OCI-LY1 (cell line): Measurements from ENCODE around the gene FLRT1.

ENCODE experiments used
- H2AFZ ChIP-seq: fragments of 200-600 bp; sonication (generic), shearing (Covaris generic); 2 replicates; pipeline ENCODE4 v1.6.0; 2014; ENCODE audit warnings: antibody characterized with exemption, mild to moderate bottlenecking, low read length
- H3F3A ChIP-seq: fragments of 200-600 bp; sonication (generic), shearing (Covaris generic); 2 replicates; pipeline ENCODE4 v1.6.0; 2014; ENCODE audit warnings: mild to moderate bottlenecking, antibody characterized with exemption, low read length, moderate library complexity; ENCODE audit not compliant: insufficient read depth
- H3K27ac ChIP-seq: fragments of 200-600 bp; sonication (generic); 2 replicates; pipeline ENCODE4 v1.5.1; 2014; ENCODE audit warnings: low read length, mixed run types, mild to moderate bottlenecking, low read depth; ENCODE audit not compliant: poor library complexity, severe bottlenecking
- H3K27me3 ChIP-seq: fragments of 200-600 bp; sonication (generic); 2 replicates; pipeline ENCODE4 v1.6.0; 2014; ENCODE audit warnings: antibody characterized with exemption, mild to moderate bottlenecking, low read length, moderate library complexity; ENCODE audit not compliant: insufficient read depth
- H3K36me3 ChIP-seq: fragments of 200-600 bp; sonication (generic); 2 replicates; pipeline ENCODE4 v1.6.1; 2014; ENCODE audit warnings: mild to moderate bottlenecking, antibody characterized with exemption, low read length, moderate library complexity, mixed read lengths; ENCODE audit not compliant: insufficient read depth
- H3K4me1 ChIP-seq: fragments of 200-600 bp; sonication (generic); 2 replicates; pipeline ENCODE4 v1.5.1; 2014; ENCODE audit warnings: mild to moderate bottlenecking, low read length, moderate library complexity; ENCODE audit not compliant: insufficient read depth, severe bottlenecking
- H3K4me2 ChIP-seq: fragments of 200-600 bp; sonication (generic), shearing (Covaris generic); 2 replicates; pipeline ENCODE4 v1.6.1; 2014; ENCODE audit warnings: low read length
- H3K4me3 ChIP-seq: fragments of 200-600 bp; sonication (generic); 2 replicates; pipeline ENCODE4 v1.5.1; 2014; ENCODE audit warnings: low read length, low read depth, mild to moderate bottlenecking, mixed read lengths; ENCODE audit not compliant: poor library complexity, severe bottlenecking
- H3K79me2 ChIP-seq: fragments of 200-600 bp; shearing (Covaris generic); 2 replicates; pipeline ENCODE4 v1.6.1; 2016; ENCODE audit warnings: mixed run types, low read length, mixed read lengths; ENCODE audit not compliant: insufficient read depth
- H3K9ac ChIP-seq: fragments of 200-600 bp; sonication (generic), shearing (Covaris generic); 2 replicates; pipeline ENCODE4 v1.6.1; 2014; ENCODE audit warnings: mild to moderate bottlenecking, low read length, mixed read lengths
- H3K9me2 ChIP-seq: fragments of 200-600 bp; sonication (generic), shearing (Covaris generic); 2 replicates; pipeline ENCODE4 v1.6.1; 2014; ENCODE audit warnings: low read depth, mild to moderate bottlenecking, low read length, mixed read lengths
- H3K9me3 ChIP-seq: fragments of 200-600 bp; shearing (Covaris generic); 2 replicates; pipeline ENCODE4 v1.6.1; 2014; ENCODE audit warnings: low read length, mixed read lengths
- H4K20me1 ChIP-seq: fragments of 200-600 bp; sonication (generic), shearing (Covaris generic); 2 replicates; pipeline ENCODE4 v1.6.0; 2016; ENCODE audit warnings: mild to moderate bottlenecking, low read length; ENCODE audit not compliant: insufficient read depth
- CTCF ChIP-seq: fragments of 200-600 bp; sonication (generic), shearing (Covaris generic); IDR thresholded peaks from 2 replicates; pipeline ENCODE4 v1.5.1; 2017; ENCODE audit warnings: mild to moderate bottlenecking, antibody characterized with exemption, low read length, moderate library complexity, mixed read lengths
- EZH2 ChIP-seq: fragments of 200-600 bp; sonication (generic), shearing (Covaris generic); IDR thresholded peaks from 2 replicates; pipeline ENCODE4 v1.8.0; 2017; ENCODE audit warnings: borderline replicate concordance, mixed run types, mild to moderate bottlenecking, antibody characterized with exemption, low read length, moderate library complexity, mixed read lengths

Gene FLRT1

DNA sequence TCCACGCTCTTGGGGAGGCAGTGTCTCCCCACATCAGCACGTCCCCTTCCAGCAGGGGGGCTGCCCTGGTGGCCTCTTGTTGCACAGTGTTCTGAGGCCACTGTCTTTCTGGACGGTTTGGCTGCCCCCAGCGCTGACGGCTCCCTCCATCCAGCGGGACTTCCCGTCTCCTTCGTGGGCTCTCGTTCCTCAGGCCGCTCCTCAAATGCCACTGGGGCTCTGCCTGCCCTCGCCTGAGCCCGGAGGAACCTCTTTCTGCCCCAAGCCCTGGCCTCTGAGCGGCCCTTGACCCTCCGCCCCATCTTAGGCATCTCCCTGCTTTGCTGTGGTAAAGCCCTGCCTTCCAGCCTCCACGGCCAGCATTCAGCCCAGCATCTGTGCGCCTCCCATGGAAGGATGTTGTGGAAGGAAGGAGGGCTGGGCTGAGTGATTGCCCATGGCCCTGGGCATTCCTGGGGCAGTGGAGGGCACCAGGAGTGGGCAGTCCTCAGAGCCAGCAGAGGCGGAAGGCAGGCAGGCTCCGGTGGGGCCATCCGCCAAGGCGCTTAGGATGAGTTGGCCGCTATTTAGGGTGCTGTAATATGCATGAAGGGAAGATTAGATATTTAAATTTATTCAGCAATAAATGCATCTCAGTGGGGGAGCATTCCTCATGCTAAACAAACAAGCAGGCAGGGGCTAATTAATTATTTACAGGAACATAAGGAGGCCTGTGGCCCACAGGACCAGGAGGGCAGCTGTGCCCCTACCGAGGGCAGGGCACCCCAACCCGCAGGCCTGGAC, 31.7 kb upstream of the FLRT1 start:
- peaks cover 9% of the 10 kb centered on the region; the same call in 1 of the 2 replicates for H3K27me3 ChIP-seq

DNA sequence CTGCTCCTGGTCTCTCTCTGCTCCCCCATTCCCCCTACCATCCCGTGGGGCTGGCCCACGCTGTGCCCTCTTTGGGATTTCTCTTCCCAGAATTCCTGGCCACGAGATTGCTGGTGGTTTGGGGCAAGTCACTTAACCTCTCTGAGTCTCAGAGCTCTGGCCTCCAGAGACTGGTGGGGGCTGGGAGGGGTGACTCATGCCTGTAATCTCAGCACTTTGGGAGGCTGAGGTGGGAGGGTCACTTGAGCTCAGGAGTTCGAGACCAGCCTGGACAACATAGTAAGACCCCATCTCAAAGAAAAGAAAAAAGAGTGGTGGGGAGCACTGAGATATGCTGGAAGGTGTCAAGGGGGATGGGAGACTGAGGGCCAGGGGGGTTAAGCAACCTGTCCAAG, 31.1 kb upstream of the FLRT1 start:
- H3K79me2 ChIP-seq, result no peaks in the 10 kb centered on the region
- no peak overlapping the region for H3K27ac ChIP-seq
- H3F3A ChIP-seq, result no peaks in the 10 kb centered on the region
- H3K4me3 ChIP-seq, result no peak overlapping the region
- H3K9me2 ChIP-seq, result no peaks in the 10 kb centered on the region
- no peak overlapping the region for H3K4me2 ChIP-seq
- peaks cover 11% of the 10 kb centered on the region for H3K4me1 ChIP-seq
- H4K20me1 ChIP-seq, result no peaks in the 10 kb centered on the region
- no peak overlapping the region for H2AFZ ChIP-seq
- H3K27me3 ChIP-seq, result peaks cover 9% of the 10 kb centered on the region; the same call in 1 of the 2 replicates
- no peak overlapping the region for H3K9ac ChIP-seq
- H3K36me3 ChIP-seq, result no peaks in the 10 kb centered on the region
- TF ChIP-seq EZH2, result no peak
- TF ChIP-seq CTCF, result no peak
- H3K9me3 ChIP-seq, result no peaks in the 10 kb centered on the region

More for the DNA sequence above, 31.7 kb upstream of the FLRT1 start:
- no peaks in the 10 kb centered on the region for H3F3A ChIP-seq
- peaks cover 17% of the 10 kb centered on the region for H3K4me1 ChIP-seq
- no peak overlapping the region for H2AFZ ChIP-seq
- no peak overlapping the region for H3K4me2 ChIP-seq
- H3K9me2 ChIP-seq, result no peaks in the 10 kb centered on the region
- no peak overlapping the region for H3K9ac ChIP-seq
- H3K9me3 ChIP-seq, result no peaks in the 10 kb centered on the region
- no peak for TF ChIP-seq EZH2
- H3K36me3 ChIP-seq, result no peaks in the 10 kb centered on the region
- no peak overlapping the region for H3K4me3 ChIP-seq
- H3K79me2 ChIP-seq, result no peaks in the 10 kb centered on the region
- H3K27ac ChIP-seq, result no peak overlapping the region
- no peaks in the 10 kb centered on the region for H4K20me1 ChIP-seq

DNA sequence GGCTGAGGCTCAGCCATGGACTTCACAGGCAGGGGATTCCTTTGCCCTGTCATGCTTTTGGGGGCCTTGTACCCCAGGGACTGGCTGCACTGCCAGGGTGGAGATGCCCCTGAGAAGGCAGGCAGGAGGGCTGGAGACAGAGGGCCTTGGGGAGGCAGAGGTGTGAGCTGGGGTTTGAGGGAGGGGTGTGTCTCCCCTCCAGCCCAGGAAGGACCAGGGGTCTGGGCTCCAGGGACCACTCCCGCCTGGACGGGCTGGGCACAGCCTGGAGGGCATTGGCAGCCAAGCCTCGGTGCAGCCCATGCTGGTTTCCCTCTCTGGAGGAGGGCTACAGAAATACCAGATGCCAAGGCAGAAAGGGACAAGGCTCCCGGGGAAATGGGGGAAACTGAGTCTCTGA, 30.0 kb upstream of the FLRT1 start:
- Histone ChIP-seq H4K20me1 (no peaks in the 10 kb centered on the region), H3F3A (no peaks in the 10 kb centered on the region), H3K9me2 (no peaks in the 10 kb centered on the region), H3K9ac (no peak overlapping the region), H2AFZ (no peak overlapping the region), H3K27ac (no peak overlapping the region), H3K4me1 (peaks cover under 1% of the 10 kb centered on the region), H3K4me3 (no peak overlapping the region), H3K9me3 (0 out of 2 replicates have a peak, but pooled peaks cover 3% of the 10 kb centered on the region), H3K27me3 (peaks cover 9% of the 10 kb centered on the region; the same call in 1 of the 2 replicates), H3K79me2 (no peaks in the 10 kb centered on the region), H3K36me3 (no peaks in the 10 kb centered on the region), H3K4me2 (no peak overlapping the region)
- TF ChIP-seq CTCF, result no peak
- TF ChIP-seq EZH2, result no peak

- no peak overlapping the region for H3K4me3 ChIP-seq
- no peak overlapping the region for H2AFZ ChIP-seq
- H3K4me2 ChIP-seq, result no peak overlapping the region
- H4K20me1 ChIP-seq, result no peaks in the 10 kb centered on the region
- 0 out of 2 replicates have a peak, but pooled peaks cover 3% of the 10 kb centered on the region for H3K9me3 ChIP-seq
- no peak overlapping the region for H3K27ac ChIP-seq
- no peaks in the 10 kb centered on the region for H3F3A ChIP-seq
- TF ChIP-seq CTCF, result no peak
- TF ChIP-seq EZH2, result no peak
- H3K9me2 ChIP-seq, result no peaks in the 10 kb centered on the region
- H3K36me3 ChIP-seq, result no peaks in the 10 kb centered on the region
- H3K4me1 ChIP-seq, result no peaks in the 10 kb centered on the region
- H3K79me2 ChIP-seq, result no peaks in the 10 kb centered on the region
- H3K27me3 ChIP-seq, result peaks cover 12% of the 10 kb centered on the region; the same call in 1 of the 2 replicates
- H3K9ac ChIP-seq, result no peak overlapping the region
These were observed 29.3 kb upstream of the FLRT1 start for GRCh38 chr11:64006398-64006797.
